ENCODE measurements around the gene ACOXL.
"Not testable (repeated sequence)": the region's sequence is repeated elsewhere in the genome, so short reads cannot be mapped to it uniquely, and the experiment has no call there.

The ACOXL gene

DNA sequence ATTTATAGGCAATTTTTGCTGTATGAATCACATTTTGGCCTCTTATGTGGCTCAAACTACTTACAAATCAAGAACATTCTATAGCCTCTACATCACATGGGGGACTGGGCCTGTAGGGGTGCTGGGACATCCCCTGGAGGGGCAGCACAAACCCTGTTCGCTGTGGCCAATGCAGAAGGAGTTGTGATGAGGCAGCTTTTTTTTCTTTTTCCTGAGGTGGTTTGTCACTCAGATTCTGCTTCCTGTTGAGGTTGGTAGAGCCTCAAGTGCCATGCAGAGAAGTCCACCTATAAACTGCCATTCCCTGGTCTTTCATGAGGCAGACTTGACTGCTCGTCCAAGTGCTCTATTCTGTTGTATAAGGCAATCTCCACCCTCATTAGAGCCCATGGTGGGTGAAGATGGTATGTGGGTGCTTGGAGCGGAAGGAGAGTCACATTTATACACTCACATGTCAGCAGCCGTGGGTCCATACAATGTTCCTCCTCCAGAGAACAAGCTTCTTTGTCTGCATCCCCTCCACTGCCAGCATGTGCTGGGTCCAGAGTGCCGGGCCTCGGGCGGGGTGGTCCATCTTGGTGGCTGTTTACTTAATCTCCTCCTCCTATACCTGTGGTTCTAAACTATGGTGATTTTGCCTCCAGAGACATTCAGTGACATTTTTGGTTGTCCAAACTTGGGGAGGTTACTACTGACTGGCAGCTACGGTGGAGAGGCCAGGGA lies 120.3 kb downstream of the ACOXL start:
- DNase-seq (ENCODE audit: insufficient read length), result no peak
- FAIRE-seq, result no peak
- TF ChIP-seq POLR2A (IDR thresholded peaks at IDR 0.05; ENCODE audit: low read depth, low read length), result no peak
- TF ChIP-seq TAF1 (IDR thresholded peaks at IDR 0.05; ENCODE audit: borderline replicate concordance, low read depth, low read length), result no peak
- TF ChIP-seq POLR2AphosphoS5 (IDR thresholded peaks at IDR 0.05; ENCODE audit: low read depth, low read length), result no peak

DNA sequence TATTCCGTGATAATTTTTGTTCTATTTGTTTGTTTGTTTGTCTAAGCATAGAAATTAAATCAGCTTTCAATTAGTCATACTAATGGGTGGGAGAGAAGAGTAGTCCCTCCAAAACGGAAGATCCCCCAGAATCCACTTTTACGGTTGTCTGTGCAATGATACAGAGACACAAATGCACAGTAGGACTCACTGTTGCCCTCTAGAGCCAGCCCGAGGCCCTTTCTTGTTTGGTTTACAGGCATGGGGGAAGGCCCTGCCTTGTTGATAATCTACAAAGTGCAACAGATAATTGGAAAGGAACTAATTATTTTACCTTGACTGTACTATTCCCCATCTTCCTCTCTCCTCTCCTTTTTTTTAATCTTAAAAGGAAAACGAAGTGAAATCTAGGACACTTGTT lies 121.1 kb downstream of the ACOXL start:
- DNase-seq (ENCODE audit: insufficient read length) (no peak), FAIRE-seq (peak; percentile 50)
- TF ChIP-seq TAF1 (IDR thresholded peaks at IDR 0.05; ENCODE audit: borderline replicate concordance, low read depth, low read length) (no peak), POLR2A (IDR thresholded peaks at IDR 0.05; ENCODE audit: low read depth, low read length) (no peak), POLR2AphosphoS5 (IDR thresholded peaks at IDR 0.05; ENCODE audit: low read depth, low read length) (no peak)

DNA sequence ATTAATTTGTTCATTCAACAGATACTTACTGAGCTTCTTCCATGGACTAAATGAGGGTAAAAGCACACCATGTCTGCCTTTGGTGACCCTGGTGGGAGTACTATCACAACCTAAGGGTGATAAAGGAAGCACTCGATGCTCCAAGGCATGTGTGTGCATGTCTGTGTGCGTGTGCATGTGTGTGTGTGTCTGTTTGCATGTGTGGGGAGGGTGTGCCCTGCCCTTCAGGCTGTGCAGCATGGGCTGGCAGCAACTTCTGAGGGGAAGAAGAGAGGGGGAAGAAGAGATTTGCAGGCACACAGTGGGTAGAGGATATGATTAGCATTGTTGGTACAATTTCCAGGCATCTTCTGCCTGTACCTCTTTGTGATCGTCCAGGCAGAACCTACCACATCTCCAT lies 121.6 kb downstream of the ACOXL start:
- TF ChIP-seq TAF1 (IDR thresholded peaks at IDR 0.05; ENCODE audit: borderline replicate concordance, low read depth, low read length) (no peak), POLR2A (IDR thresholded peaks at IDR 0.05; ENCODE audit: low read depth, low read length) (no peak), POLR2AphosphoS5 (IDR thresholded peaks at IDR 0.05; ENCODE audit: low read depth, low read length) (no peak)
- FAIRE-seq (no peak), DNase-seq (ENCODE audit: insufficient read length) (no peak)

DNA sequence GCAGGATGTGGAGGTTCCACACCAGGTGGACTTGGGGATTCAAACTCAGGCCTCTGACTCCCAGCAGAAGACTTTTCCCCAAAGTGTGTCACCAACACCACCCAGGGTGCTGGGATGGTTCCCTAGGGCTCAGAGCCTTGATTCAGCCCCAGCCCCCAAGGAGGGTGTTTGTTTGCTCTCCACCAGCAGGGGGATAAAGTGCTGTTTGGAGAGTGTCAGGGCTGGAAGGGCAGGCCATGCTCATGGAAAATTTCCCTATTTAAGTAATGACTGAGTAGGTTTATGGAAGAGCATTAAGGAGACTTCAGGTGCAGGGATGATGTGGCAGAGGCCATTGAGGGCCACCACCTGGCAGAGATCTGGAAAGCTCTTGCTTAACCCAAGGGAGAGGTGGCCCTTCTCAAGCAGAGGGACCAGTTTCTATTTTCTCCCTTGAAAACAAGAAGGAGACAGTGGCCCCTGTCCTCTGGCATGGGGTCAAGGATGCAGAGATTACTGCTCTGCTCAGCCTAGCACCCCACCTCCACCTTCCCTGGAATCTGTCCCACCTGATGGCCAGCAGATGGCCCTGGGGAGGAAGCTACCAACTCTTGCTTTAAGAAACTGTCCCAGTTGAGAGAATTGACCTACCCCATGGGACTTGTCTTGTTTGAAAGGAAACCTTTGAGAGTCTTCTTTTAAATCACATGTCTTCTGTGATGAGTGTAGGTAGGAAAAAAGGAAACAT lies 122.1 kb downstream of the ACOXL start:
- no peak for TF ChIP-seq POLR2AphosphoS5 (IDR thresholded peaks at IDR 0.05; ENCODE audit: low read depth, low read length)
- TF ChIP-seq TAF1 (IDR thresholded peaks at IDR 0.05; ENCODE audit: borderline replicate concordance, low read depth, low read length), result no peak
- TF ChIP-seq POLR2A (IDR thresholded peaks at IDR 0.05; ENCODE audit: low read depth, low read length), result no peak
- DNase-seq (ENCODE audit: insufficient read length) (no peak), FAIRE-seq (no peak)

DNA sequence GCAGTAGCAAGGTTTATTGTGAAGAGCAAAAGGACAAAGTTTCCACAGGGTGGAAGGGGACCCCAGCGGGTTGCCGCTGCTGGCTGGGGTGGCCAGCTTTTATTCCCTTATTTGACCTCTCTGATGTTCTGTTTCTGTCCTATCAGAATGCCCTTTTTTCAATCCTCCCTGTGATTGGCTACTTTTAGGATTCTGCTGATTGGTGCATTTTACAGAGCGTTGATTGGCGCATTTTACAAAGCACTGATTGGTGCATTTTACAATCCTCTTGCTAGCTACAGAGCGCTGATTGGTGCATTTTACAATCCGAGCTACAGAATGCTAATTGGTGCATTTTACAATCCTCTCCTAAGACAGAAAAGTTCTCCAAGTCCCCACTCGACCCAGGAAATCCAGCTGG lies 123.5 kb downstream of the ACOXL start:
- not testable (repeated sequence) for FAIRE-seq; DNase-seq (ENCODE audit: insufficient read length)

DNA sequence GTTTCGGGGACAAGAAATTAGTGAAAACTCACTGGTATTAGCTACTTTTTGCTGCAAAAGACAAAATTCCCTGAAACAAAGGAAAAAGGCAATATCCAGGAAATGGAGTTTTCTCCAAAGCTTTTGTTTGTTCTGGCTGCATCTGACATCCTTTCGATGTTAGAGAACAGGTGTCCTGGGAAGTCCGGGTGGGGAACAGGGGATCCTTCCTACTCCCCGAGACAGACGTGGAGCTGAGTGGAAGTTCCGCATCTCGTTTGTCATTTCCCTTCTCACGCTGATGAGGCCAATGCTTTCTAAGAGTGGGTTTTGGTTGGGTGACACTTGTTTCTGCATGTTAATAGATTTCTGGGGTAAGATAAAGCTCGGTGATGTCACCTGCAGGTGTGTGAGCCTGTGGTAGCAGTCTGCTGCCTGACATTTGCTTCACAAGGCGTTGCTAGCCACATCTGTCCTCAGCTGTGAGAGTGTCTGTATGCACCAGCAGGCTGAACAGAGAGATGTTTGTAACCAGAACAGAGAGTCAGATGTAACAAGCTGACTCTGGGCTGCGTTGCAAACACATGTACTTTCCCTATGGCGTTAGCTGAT lies 125.9 kb downstream of the ACOXL start:
- peak; percentile 43 for DNase-seq (ENCODE audit: insufficient read length)
- 0 out of 2 replicates have a peak, but pooled peaks have one; percentile 41 for TF ChIP-seq POLR2A (IDR thresholded peaks at IDR 0.05; ENCODE audit: low read depth, low read length)
- no peak for TF ChIP-seq TAF1 (IDR thresholded peaks at IDR 0.05; ENCODE audit: borderline replicate concordance, low read depth, low read length)
- TF ChIP-seq POLR2AphosphoS5 (IDR thresholded peaks at IDR 0.05; ENCODE audit: low read depth, low read length), result peak; percentile 53; the same call in 1 of the 2 replicates
- FAIRE-seq, result peak; percentile 97

DNA sequence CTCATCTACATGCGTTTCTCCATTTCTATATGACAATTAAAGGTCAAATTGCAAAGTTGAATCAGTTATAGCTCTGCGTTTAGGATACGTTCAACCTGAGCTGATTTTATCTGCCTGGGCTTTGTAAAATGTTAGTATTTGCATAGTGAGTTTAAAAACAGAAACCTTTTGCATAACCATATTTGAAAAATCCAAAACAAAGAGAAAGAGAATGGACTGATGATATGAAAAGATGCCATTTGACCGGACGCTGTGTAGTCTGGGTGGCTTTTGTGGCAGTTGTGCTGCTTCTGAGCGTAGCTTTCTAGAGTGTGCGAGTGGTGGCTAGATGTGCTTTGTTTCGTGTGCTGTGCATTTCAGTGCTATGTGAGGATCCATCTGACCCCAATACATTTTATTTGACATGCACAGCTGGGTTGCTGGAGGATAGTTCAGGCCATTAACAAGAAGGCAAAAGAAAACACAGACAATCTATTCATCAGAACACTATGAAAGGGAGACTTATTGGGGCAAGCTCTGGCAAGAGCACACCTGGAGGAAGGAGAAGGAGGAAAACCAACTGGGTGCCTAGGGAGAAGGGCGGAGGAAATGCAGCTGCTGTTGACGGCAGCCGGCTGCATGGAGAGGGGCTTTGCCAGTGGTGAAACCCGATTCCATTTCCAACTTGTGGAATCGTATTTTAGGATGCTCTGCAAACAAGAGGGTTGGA lies 126.8 kb downstream of the ACOXL start:
- FAIRE-seq, result peak; percentile 40
- DNase-seq (ENCODE audit: insufficient read length), result no peak
- TF ChIP-seq TAF1 (IDR thresholded peaks at IDR 0.05; ENCODE audit: borderline replicate concordance, low read depth, low read length), result no peak
- no peak for TF ChIP-seq POLR2A (IDR thresholded peaks at IDR 0.05; ENCODE audit: low read depth, low read length)
- TF ChIP-seq POLR2AphosphoS5 (IDR thresholded peaks at IDR 0.05; ENCODE audit: low read depth, low read length), result no peak

DNA sequence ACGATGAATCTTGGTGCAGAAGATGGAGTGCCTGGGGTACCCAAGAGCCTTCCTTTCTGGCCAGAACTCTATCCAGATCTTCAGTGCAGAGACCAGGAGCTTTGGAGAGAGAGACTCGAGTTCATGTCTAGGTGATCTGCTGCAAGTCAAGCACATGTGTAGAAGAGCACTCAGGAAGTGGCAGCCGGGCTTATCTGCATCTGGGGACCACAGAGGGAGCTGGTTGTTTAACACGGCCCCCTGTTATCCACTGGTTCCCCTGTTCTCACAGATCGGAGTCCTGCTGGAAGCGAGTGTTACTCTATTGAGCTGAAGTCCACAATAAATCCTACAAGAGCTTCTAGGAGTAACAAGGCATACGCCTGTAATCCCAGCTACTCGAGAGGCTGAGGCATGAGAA lies 128.3 kb downstream of the ACOXL start:
- FAIRE-seq (peak; percentile 67), DNase-seq (ENCODE audit: insufficient read length) (no peak)
- no peak for TF ChIP-seq TAF1 (IDR thresholded peaks at IDR 0.05; ENCODE audit: borderline replicate concordance, low read depth, low read length)
- no peak for TF ChIP-seq POLR2AphosphoS5 (IDR thresholded peaks at IDR 0.05; ENCODE audit: low read depth, low read length)
- no peak for TF ChIP-seq POLR2A (IDR thresholded peaks at IDR 0.05; ENCODE audit: low read depth, low read length)

DNA sequence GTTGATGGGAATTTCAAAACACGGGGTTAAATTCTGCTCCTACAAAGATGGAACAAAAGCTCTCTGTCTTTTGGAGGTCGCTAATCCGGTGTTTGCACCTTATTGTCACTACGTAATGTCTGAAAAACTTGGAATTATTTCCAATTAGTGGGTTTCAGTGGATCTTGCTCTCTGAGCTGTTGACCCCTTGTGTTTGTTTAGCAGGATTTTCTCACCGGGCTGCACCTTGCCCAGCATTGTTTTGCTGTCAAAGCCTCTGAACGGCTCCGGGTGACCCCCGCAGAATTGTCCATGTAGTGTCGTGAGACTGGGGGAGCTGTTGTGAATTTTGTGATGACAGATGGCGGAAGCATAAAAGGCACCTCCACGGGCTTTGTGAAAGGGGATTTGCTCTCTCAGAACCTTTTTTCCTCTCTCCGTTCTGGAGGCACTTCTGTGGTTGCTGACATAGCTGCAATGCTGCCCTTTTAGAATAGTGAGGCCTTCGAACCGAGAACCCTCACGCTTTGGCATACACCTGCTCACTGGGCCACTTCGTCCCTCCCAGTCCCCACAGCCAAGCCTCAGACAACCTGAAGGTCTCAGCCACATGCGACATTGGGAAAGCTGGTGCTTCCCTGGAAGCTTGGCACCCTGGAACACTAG lies 129.4 kb downstream of the ACOXL start:
- no peak for DNase-seq (ENCODE audit: insufficient read length)
- no peak for TF ChIP-seq TAF1 (IDR thresholded peaks at IDR 0.05; ENCODE audit: borderline replicate concordance, low read depth, low read length)
- no peak for TF ChIP-seq POLR2AphosphoS5 (IDR thresholded peaks at IDR 0.05; ENCODE audit: low read depth, low read length)
- TF ChIP-seq POLR2A (IDR thresholded peaks at IDR 0.05; ENCODE audit: low read depth, low read length), result no peak
- FAIRE-seq, result no peak

DNA sequence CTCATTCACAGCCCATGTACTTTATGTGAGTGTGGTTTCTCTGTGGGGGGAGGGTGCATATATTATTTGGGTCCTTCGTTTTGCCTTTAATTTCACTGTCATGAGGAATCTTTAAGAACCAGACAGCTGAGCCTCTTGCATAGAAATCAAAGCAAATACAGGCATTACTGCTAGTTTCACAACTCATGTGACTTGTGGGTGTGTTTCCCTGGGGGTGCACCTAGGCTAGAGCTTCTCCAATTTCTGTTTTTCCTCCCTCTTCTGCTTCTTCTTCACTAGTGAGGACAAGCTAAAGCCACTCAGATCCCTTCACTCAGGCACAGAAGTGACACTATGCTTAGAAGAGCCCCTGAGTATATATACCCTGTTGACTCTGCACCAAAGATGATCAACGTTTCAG lies 131.4 kb downstream of the ACOXL start:
- no peak for TF ChIP-seq TAF1 (IDR thresholded peaks at IDR 0.05; ENCODE audit: borderline replicate concordance, low read depth, low read length)
- TF ChIP-seq POLR2A (IDR thresholded peaks at IDR 0.05; ENCODE audit: low read depth, low read length), result no peak
- TF ChIP-seq POLR2AphosphoS5 (IDR thresholded peaks at IDR 0.05; ENCODE audit: low read depth, low read length), result no peak
- FAIRE-seq (no peak), DNase-seq (ENCODE audit: insufficient read length) (no peak)

DNA sequence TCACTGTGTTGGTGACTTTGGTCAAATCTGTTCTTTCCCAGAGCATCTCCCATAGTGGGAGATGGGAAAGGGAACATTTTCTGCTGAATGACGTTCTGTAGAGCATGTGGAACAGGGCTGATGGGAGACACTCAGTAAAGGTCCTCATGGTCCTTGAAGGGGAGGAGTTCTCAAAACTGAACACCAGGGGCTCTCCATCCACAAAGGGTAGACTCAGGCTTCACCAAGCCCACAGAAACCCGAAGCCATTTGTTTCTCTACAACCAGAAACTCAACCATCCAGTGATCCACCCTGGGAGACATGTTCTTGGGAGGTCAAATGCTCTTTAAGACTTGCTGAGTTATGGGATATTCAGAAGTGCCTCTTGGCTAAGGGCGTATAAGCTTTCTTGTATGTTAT lies 131.8 kb downstream of the ACOXL start:
- FAIRE-seq, result no peak
- TF ChIP-seq TAF1 (IDR thresholded peaks at IDR 0.05; ENCODE audit: borderline replicate concordance, low read depth, low read length) (no peak), POLR2A (IDR thresholded peaks at IDR 0.05; ENCODE audit: low read depth, low read length) (no peak), POLR2AphosphoS5 (IDR thresholded peaks at IDR 0.05; ENCODE audit: low read depth, low read length) (no peak)
- no peak for DNase-seq (ENCODE audit: insufficient read length)
